ENCODE measurements around the gene PTPRT.

GRCh38 chr20:42350521-42350920 is 839.2 kb downstream of the PTPRT start:
- TF ChIP-seq, protein P1, sequence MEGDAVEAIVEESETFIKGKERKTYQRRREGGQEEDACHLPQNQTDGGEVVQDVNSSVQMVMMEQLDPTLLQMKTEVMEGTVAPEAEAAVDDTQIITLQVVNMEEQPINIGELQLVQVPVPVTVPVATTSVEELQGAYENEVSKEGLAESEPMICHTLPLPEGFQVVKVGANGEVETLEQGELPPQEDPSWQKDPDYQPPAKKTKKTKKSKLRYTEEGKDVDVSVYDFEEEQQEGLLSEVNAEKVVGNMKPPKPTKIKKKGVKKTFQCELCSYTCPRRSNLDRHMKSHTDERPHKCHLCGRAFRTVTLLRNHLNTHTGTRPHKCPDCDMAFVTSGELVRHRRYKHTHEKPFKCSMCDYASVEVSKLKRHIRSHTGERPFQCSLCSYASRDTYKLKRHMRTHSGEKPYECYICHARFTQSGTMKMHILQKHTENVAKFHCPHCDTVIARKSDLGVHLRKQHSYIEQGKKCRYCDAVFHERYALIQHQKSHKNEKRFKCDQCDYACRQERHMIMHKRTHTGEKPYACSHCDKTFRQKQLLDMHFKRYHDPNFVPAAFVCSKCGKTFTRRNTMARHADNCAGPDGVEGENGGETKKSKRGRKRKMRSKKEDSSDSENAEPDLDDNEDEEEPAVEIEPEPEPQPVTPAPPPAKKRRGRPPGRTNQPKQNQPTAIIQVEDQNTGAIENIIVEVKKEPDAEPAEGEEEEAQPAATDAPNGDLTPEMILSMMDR (conservative IDR thresholded peaks at IDR 0.05; ENCODE audit: low read depth, low read length), result no peak
- no peak for TF ChIP-seq EZH2 (IDR thresholded peaks at IDR 0.05; ENCODE audit: borderline replicate concordance, low read depth, low read length, poor library complexity, severe bottlenecking)
